HEK293 (cell line): Measurements from ENCODE around the gene OXNAD1.

Source experiments
- CTCF ChIA-PET: fragments of 350-600 bp; formaldehyde crosslinking; extraction: SDS; loops from one replicate; lab custom pipeline; 2021; ENCODE audit warnings: antibody characterized with exemption; lab: Yijun Ruan, JAX
- POLR2A ChIA-PET: fragments of 300-600 bp; formaldehyde crosslinking; extraction: SDS; loops from one replicate; lab custom pipeline; 2020; ENCODE audit warnings: antibody characterized with exemption, inconsistent platforms; lab: Yijun Ruan, JAX
- H3K27ac ChIP-seq: fragments of 200-500 bp; sonication (Bioruptor generic); 2 replicates; pipeline ENCODE4 v1.5.1; 2014; ENCODE audit warnings: low read depth, low read length, control low read depth, inconsistent platforms; ENCODE audit errors: extremely low read depth
- H3K36me3 ChIP-seq, 2 experiments: fragments of 200-500 bp in 1 of 2; sonication (Bioruptor generic) in 1 of 2; 1 replicate in 1 of 2; 2 replicates in 1 of 2; pipeline ENCODE4 v1.5.1; 2014 to 2017; ENCODE audit warnings: inconsistent platforms in 2 of 2, low read length in 2 of 2; ENCODE audit not compliant: control insufficient read depth in 2 of 2, insufficient read depth in 1 of 2
- H3K4me1 ChIP-seq: fragments of 200-500 bp; sonication (Bioruptor generic); 2 replicates; pipeline ENCODE4 v1.5.1; 2014; ENCODE audit warnings: mild to moderate bottlenecking, low read length, inconsistent platforms; ENCODE audit not compliant: control insufficient read depth, insufficient read depth
- H3K4me3 ChIP-seq: 2 replicates; pipeline ENCODE4 v1.5.1; 2011; ENCODE audit warnings: low read depth, mild to moderate bottlenecking, control low read depth, low read length, moderate library complexity
- H3K9me3 ChIP-seq: fragments of 200-500 bp; sonication (Bioruptor generic); 2 replicates; pipeline ENCODE4 v1.5.1; 2014; ENCODE audit warnings: low read depth, low read length, inconsistent platforms; ENCODE audit not compliant: control insufficient read depth, insufficient read depth
- AEBP2 ChIP-seq: fragments of 450-650 bp; formaldehyde crosslinking; IDR thresholded peaks from 2 replicates; pipeline ENCODE4 v1.5.1; 2016; ENCODE audit warnings: missing biosample characterization, missing genetic modification characterization, borderline replicate concordance
- HOXA7 ChIP-seq: sonication (generic); formaldehyde crosslinking; IDR thresholded peaks from 2 replicates; pipeline ENCODE4 v1.8.1; 2022; ENCODE audit warnings: missing genetic modification reagents, borderline replicate concordance
- KLF9 ChIP-seq: fragments of 450-650 bp; formaldehyde crosslinking; IDR thresholded peaks from 2 replicates; pipeline ENCODE4 v1.5.1; 2016; ENCODE audit warnings: missing biosample characterization, missing genetic modification characterization, low read depth
- PRDM4 ChIP-seq: fragments of 450-650 bp; formaldehyde crosslinking; IDR thresholded peaks from 2 replicates; pipeline ENCODE4 v1.5.1; 2017; ENCODE audit warnings: missing biosample characterization, missing genetic modification characterization
- SETDB1 ChIP-seq: IDR thresholded peaks from one replicate; pipeline ENCODE4 v1.6.1; 2017; ENCODE audit warnings: mild to moderate bottlenecking, low read length, moderate library complexity, mixed read lengths; ENCODE audit not compliant: insufficient read length
- ZBTB21 ChIP-seq: fragments of 450-650 bp; formaldehyde crosslinking; IDR thresholded peaks from 2 replicates; pipeline ENCODE4 v1.5.1; 2017; ENCODE audit warnings: missing biosample characterization, missing genetic modification characterization
- ZBTB48 ChIP-seq: fragments of 450-650 bp; formaldehyde crosslinking; IDR thresholded peaks from 2 replicates; pipeline ENCODE4 v1.5.1; 2016; ENCODE audit warnings: missing biosample characterization, missing genetic modification characterization
- ZIC2 ChIP-seq: fragments of 450-650 bp; formaldehyde crosslinking; IDR thresholded peaks from 2 replicates; pipeline ENCODE4 v1.5.1; 2016; ENCODE audit warnings: missing biosample characterization, missing genetic modification characterization
- ZNF114 ChIP-seq: fragments of 450-650 bp; formaldehyde crosslinking; IDR thresholded peaks from 2 replicates; pipeline ENCODE4 v1.5.0; 2017; ENCODE audit warnings: missing biosample characterization, missing genetic modification characterization
- ZNF19 ChIP-seq: fragments of 450-650 bp; formaldehyde crosslinking; IDR thresholded peaks from 2 replicates; pipeline ENCODE4; 2016; ENCODE audit warnings: missing biosample characterization, missing genetic modification characterization, low read depth
- ZNF302 ChIP-seq: fragments of 450-650 bp; formaldehyde crosslinking; IDR thresholded peaks from 2 replicates; pipeline ENCODE4 v1.5.1; 2016; ENCODE audit warnings: missing biosample characterization, missing genetic modification characterization, low read depth
- ZNF391 ChIP-seq: fragments of 450-650 bp; formaldehyde crosslinking; IDR thresholded peaks from 2 replicates; pipeline ENCODE4 v1.5.1; 2016; ENCODE audit warnings: low read depth, missing biosample characterization, missing genetic modification characterization, borderline replicate concordance
- ZNF426 ChIP-seq: fragments of 450-650 bp; formaldehyde crosslinking; IDR thresholded peaks from 2 replicates; pipeline ENCODE4 v1.5.1; 2017; ENCODE audit warnings: missing biosample characterization, missing genetic modification characterization, mild to moderate bottlenecking, inconsistent platforms, moderate library complexity
- ZNF549 ChIP-seq: fragments of 450-650 bp; IDR thresholded peaks from 2 replicates; pipeline ENCODE4 v1.5.1; 2018; ENCODE audit warnings: missing biosample characterization, missing genetic modification characterization, mild to moderate bottlenecking, inconsistent platforms, moderate library complexity
- ZNF558 ChIP-seq: fragments of 450-650 bp; formaldehyde crosslinking; IDR thresholded peaks from 2 replicates; pipeline ENCODE4 v1.5.1; 2016; ENCODE audit warnings: missing biosample characterization, missing genetic modification characterization
- ZNF596 ChIP-seq: fragments of 450-650 bp; IDR thresholded peaks from 2 replicates; pipeline ENCODE4 v1.5.0; 2018; ENCODE audit warnings: missing biosample characterization, mild to moderate bottlenecking, missing genetic modification characterization, moderate library complexity
- ZNF626 ChIP-seq: fragments of 450-650 bp; sonication (Bioruptor Pico); formaldehyde crosslinking; IDR thresholded peaks from 2 replicates; pipeline ENCODE4 v1.5.1; 2018; ENCODE audit warnings: missing biosample characterization, missing genetic modification characterization, inconsistent platforms
- ZNF658 ChIP-seq: fragments of 450-650 bp; formaldehyde crosslinking; IDR thresholded peaks from 2 replicates; pipeline ENCODE4; 2016; ENCODE audit warnings: missing biosample characterization, missing genetic modification characterization
- ZNF701 ChIP-seq: fragments of 450-650 bp; formaldehyde crosslinking; IDR thresholded peaks from 2 replicates; pipeline ENCODE4 v1.5.1; 2016; ENCODE audit warnings: missing biosample characterization, missing genetic modification characterization
- ZNF837 ChIP-seq: fragments of 450-650 bp; formaldehyde crosslinking; IDR thresholded peaks from 2 replicates; pipeline ENCODE4 v1.5.1; 2016; ENCODE audit warnings: missing biosample characterization, missing genetic modification characterization
- ZSCAN16 ChIP-seq: fragments of 450-650 bp; formaldehyde crosslinking; IDR thresholded peaks from 2 replicates; pipeline ENCODE4 v1.5.1; 2016; ENCODE audit warnings: missing biosample characterization, missing genetic modification characterization
- TF ChIP-seq, protein P1 (sequence below): IDR thresholded peaks from 2 replicates; pipeline ENCODE4 v1.6.1; 2011; ENCODE audit warnings: mild to moderate bottlenecking, low read depth, low read length, borderline replicate concordance

OXNAD1 gene

GRCh38 chr3:16315623-16316022 is 50.6 kb downstream of the OXNAD1 start (continued):
- TF ChIP-seq KLF9 (tag by site-specific recombination), result no peak
- no peak for TF ChIP-seq ZNF549
- TF ChIP-seq ZNF302 (tag by site-specific recombination), result no peak
- TF ChIP-seq ZNF658 (tag by site-specific recombination), result no peak
- TF ChIP-seq ZIC2 (tag by site-specific recombination), result no peak
- no peak for TF ChIP-seq ZNF558
- no peak for TF ChIP-seq PRDM4 (tag by site-specific recombination)

DNA sequence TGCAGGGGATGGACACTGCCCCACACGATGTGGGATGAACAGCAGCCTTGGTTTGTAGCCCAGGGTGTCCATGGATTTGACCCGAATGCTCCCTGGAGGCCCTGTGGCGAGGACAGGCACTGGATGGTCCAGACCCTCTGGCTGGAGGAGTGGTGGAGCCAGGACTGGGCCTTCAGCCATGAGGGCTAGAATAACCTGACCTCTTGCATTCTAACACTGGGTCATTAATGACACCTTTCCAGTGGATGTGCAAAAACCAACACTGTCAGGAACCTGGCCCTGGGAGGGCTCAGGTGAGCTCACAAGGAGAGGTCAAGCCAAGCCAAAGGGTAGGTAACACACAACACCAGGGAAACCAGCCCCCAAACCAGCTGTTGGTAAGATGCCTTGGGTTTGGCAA is 51.4 kb downstream of the OXNAD1 start:
- H3K4me1 ChIP-seq, result no peaks in the 10 kb centered on the region
- POLR2A ChIA-PET, result no interaction called here
- TF ChIP-seq PRDM4 (tag by site-specific recombination), result no peak
- TF ChIP-seq ZBTB48 (tag by site-specific recombination), result no peak
- TF ChIP-seq ZNF426 (tag by site-specific recombination), result no peak
- no peak for TF ChIP-seq ZBTB21 (tag by site-specific recombination)
- no peak for TF ChIP-seq ZNF549
- TF ChIP-seq HOXA7 (CRISPR knock-in tag), result no peak
- TF ChIP-seq ZNF626 (tag by site-specific recombination), result no peak
- no peak for TF ChIP-seq SETDB1
- TF ChIP-seq ZNF391, result no peak
- no peak for TF ChIP-seq ZSCAN16 (tag by site-specific recombination)
- TF ChIP-seq, protein P1, sequence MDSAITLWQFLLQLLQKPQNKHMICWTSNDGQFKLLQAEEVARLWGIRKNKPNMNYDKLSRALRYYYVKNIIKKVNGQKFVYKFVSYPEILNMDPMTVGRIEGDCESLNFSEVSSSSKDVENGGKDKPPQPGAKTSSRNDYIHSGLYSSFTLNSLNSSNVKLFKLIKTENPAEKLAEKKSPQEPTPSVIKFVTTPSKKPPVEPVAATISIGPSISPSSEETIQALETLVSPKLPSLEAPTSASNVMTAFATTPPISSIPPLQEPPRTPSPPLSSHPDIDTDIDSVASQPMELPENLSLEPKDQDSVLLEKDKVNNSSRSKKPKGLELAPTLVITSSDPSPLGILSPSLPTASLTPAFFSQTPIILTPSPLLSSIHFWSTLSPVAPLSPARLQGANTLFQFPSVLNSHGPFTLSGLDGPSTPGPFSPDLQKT, result no peak
- no peak for TF ChIP-seq ZNF596 (tag by site-specific recombination)
- TF ChIP-seq KLF9 (tag by site-specific recombination), result no peak
- H3K4me3 ChIP-seq, result no peak overlapping the region
- H3K27ac ChIP-seq, result no peak overlapping the region
- CTCF ChIA-PET, result interaction anchor here (0.6 to 1.0 kb wide), 3 partner anchors 12 to 284 kb away, joined by 3 to 5 read pairs (median 5); no protein-coding TSS in a partner anchor
- H3K36me3 ChIP-seq, result peaks cover 0 to 57% of the 10 kb centered on the region in 2 experiments; a peak in 2 of 3 replicates
- no peaks in the 10 kb centered on the region for H3K9me3 ChIP-seq

- Histone ChIP-seq H3K4me3 (no peak overlapping the region), H3K36me3 (peaks cover 0 to 63% of the 10 kb centered on the region in 2 experiments; a peak in 2 of 3 replicates), H3K27ac (no peak overlapping the region), H3K9me3 (no peaks in the 10 kb centered on the region), H3K4me1 (no peaks in the 10 kb centered on the region)
- CTCF ChIA-PET, result interaction anchor here (0.6 to 1.0 kb wide), 4 partner anchors 12 to 828 kb away, joined by 3 to 5 read pairs (median 4); no protein-coding TSS in a partner anchor
- POLR2A ChIA-PET, result no interaction called here
- TF ChIP-seq ZNF19 (tag by site-specific recombination) (no peak), ZNF837 (no peak), ZNF701 (no peak), ZNF114 (tag by site-specific recombination) (no peak), AEBP2 (tag by site-specific recombination) (no peak)
Observed at GRCh38 chr3:16316847-16317560, 52.0 kb downstream of the OXNAD1 start.
